Endothelial cell of umbilical vein (primary cell): ENCODE data around the gene NRF1. TPM values are rescaled to one million over a fixed set of nuclear protein-coding genes. Genes with fewer than 3 reads are reported as not detected.
A peak's percentile ranks its signal among the peaks of the same experiment; 100 is the strongest.

Source experiments
- BruUV-seq: library from RNA; stranded (reverse); fragments of 400-500 nt; replicated peaks from 2 replicates; lab custom pipeline; 2021; lab: Mats Ljungman, UMichigan
- CTCF ChIA-PET: fragments of 300-600, 350-600 bp; sonication (Branson Sonifier 250); formaldehyde crosslinking; loops from one replicate; lab custom pipeline; 2021; ENCODE audit warnings: antibody characterized with exemption, inconsistent platforms; lab: Charles Lee
- POLR2A ChIA-PET: fragments of 300-600, 350-600 bp; sonication (Branson Sonifier 250); formaldehyde crosslinking; loops from one replicate; lab custom pipeline; 2021; ENCODE audit warnings: antibody characterized with exemption, inconsistent platforms; lab: Charles Lee
- DNase-seq: peaks from one replicate; pipeline ENCODE4 v3.0.0-alpha.2; 2011; ENCODE audit warnings: low read depth, low spot score
- FAIRE-seq: peaks from 2 replicates; lab custom pipeline; 2011; peaks lifted over from hg19 to GRCh38; lab: Jason Lieb, UNC
- H2AFZ ChIP-seq: 2 replicates; pipeline ENCODE4 v1.6.0; 2012; ENCODE audit warnings: low read depth, low read length, control low read depth, inconsistent platforms
- H3K27ac ChIP-seq: 2 replicates; pipeline ENCODE4 v1.5.1; 2011; ENCODE audit warnings: low read depth, mild to moderate bottlenecking, control low read depth, low read length, moderate library complexity; ENCODE audit not compliant: insufficient read depth
- H3K27me3 ChIP-seq, 2 experiments: 2 replicates each; pipeline versions ENCODE4 v1.6.0 to v1.6.1; 2011; ENCODE audit warnings: low read length in 2 of 2, mixed read lengths in 1 of 2; ENCODE audit not compliant: control insufficient read depth in 2 of 2, insufficient read depth in 2 of 2
- H3K36me3 ChIP-seq, 2 experiments: 2 replicates in 1 of 2; 3 replicates in 1 of 2; pipeline ENCODE4 v1.5.1; 2011; ENCODE audit warnings: low read length in 2 of 2, mild to moderate bottlenecking in 1 of 2, moderate library complexity in 1 of 2; ENCODE audit not compliant: control insufficient read depth in 2 of 2, insufficient read depth in 2 of 2; ENCODE audit errors: extremely low read depth in 1 of 2
- H3K4me1 ChIP-seq: 3 replicates; pipeline ENCODE4 v1.5.1; 2011; ENCODE audit warnings: mild to moderate bottlenecking, low read length; ENCODE audit not compliant: control insufficient read depth, insufficient read depth; ENCODE audit errors: extremely low read depth
- H3K4me2 ChIP-seq: 2 replicates; pipeline ENCODE4 v1.6.1; 2011; ENCODE audit warnings: low read length, control low read depth, mixed read lengths; ENCODE audit not compliant: insufficient read depth
- H3K4me3 ChIP-seq, 3 experiments: fragments of 200-600 bp in 1 of 3; sonication (generic), shearing (Covaris generic) in 1 of 3; replicated peaks in 1 of 3; 2 replicates each; pipeline ENCODE4 v1.5.1; 2011 to 2016; ENCODE audit warnings: control low read depth in 3 of 3, low read length in 3 of 3, mild to moderate bottlenecking in 2 of 3, inconsistent platforms in 1 of 3, low read depth in 1 of 3, moderate library complexity in 1 of 3; ENCODE audit not compliant: insufficient read depth in 1 of 3
- H3K79me2 ChIP-seq: 2 replicates; pipeline ENCODE4 v1.6.0; 2012; ENCODE audit warnings: low read length, inconsistent platforms; ENCODE audit not compliant: control insufficient read depth, insufficient read depth
- H3K9ac ChIP-seq: replicated peaks from 2 replicates; pipeline ENCODE3; 2011; ENCODE audit warnings: low read length, control low read depth; ENCODE audit not compliant: insufficient read depth; ENCODE audit errors: extremely low read depth
- H3K9me1 ChIP-seq: replicated peaks from 3 replicates; pipeline ENCODE4 v1.6.0; 2011; ENCODE audit warnings: mild to moderate bottlenecking, low read length; ENCODE audit not compliant: control insufficient read depth, insufficient read depth; ENCODE audit errors: extremely low read depth
- H3K9me3 ChIP-seq: replicated peaks from 2 replicates; pipeline ENCODE4 v1.5.1; 2012; ENCODE audit warnings: low read length, inconsistent platforms; ENCODE audit not compliant: control insufficient read depth, insufficient read depth
- H4K20me1 ChIP-seq: replicated peaks from 2 replicates; pipeline ENCODE3; 2011; ENCODE audit warnings: mild to moderate bottlenecking, low read length; ENCODE audit not compliant: control insufficient read depth, insufficient read depth; ENCODE audit errors: extremely low read depth
- CTCF ChIP-seq, 2 donors: IDR thresholded peaks; 1 replicate in 1 of 2; 2 replicates in 1 of 2; pipeline ENCODE4 v1.5.1; 2011; ENCODE audit warnings: low read length in 2 of 2, mild to moderate bottlenecking in 2 of 2, moderate library complexity in 2 of 2, control low read depth in 1 of 2, inconsistent platforms in 1 of 2, low read depth in 1 of 2; ENCODE audit not compliant: insufficient read depth in 1 of 2; ENCODE audit errors: extremely low read depth in 1 of 2
- EZH2 ChIP-seq: IDR thresholded peaks from 2 replicates; pipeline ENCODE4 v1.6.1; 2012; ENCODE audit warnings: borderline replicate concordance, low read depth, mild to moderate bottlenecking, moderate library complexity, low read length, inconsistent platforms; ENCODE audit not compliant: severe bottlenecking
- MAX ChIP-seq: IDR thresholded peaks from 2 replicates; pipeline ENCODE4 v1.6.1; 2011; ENCODE audit not compliant: insufficient read depth, insufficient read length
- MYC ChIP-seq: IDR thresholded peaks from one replicate; pipeline ENCODE4 v1.6.1; 2011; ENCODE audit warnings: mild to moderate bottlenecking, low read depth, low read length
- POLR2AphosphoS5 ChIP-seq: IDR thresholded peaks from 2 replicates; pipeline ENCODE4 v1.6.1; 2012; ENCODE audit warnings: low read depth, mild to moderate bottlenecking, control low read depth, low read length, moderate library complexity; ENCODE audit not compliant: insufficient read depth
- dilution Hi-C: fragments of 300-500 bp; cut with MboI; formaldehyde crosslinking; loops from one replicate; pipeline ENCODE4 v1.15.0; 2019; ENCODE audit warnings: low sequenced_read_pairs; ENCODE audit not compliant: extremely low pct_ligation_motif_present
- intact Hi-C: fragments of 100-400 bp; cut with micrococcal nuclease; formaldehyde crosslinking; loops from one replicate; pipeline ENCODE4 v1.10.0; 2022
- polyA plus RNA-seq, 4 experiments: library from polyadenylated mRNA; depleted of rRNA in 3 of 4; stranded (reverse) in 3 of 4; unstranded in 1 of 4; fragments of >200 nt; gene quantifications; 2 replicates each; pipeline versions ENCODE4 v1.2.1 to v1.2.3, GENCODE V29; 2011 to 2012; ENCODE audit warnings: missing spikeins in 1 of 4
- total RNA-seq: library from RNA; stranded (reverse); gene quantifications from 2 replicates; pipeline ENCODE4 v1.2.3, GENCODE V29; 2021

Gene NRF1
- total and polyA plus RNA-seq, 2 donors (not counting 3 experiments of a cell fraction or from before 2014, with no cell fraction given), result 14.6 to 20.3 TPM

- Histone ChIP-seq H3K36me3 (no peaks in the 10 kb centered on the region), H3K4me1 (no peaks in the 10 kb centered on the region), H3K79me2 (no peaks in the 10 kb centered on the region), H3K27ac (no peak overlapping the region), H2AFZ (no peak overlapping the region), H3K27me3 (peaks cover 72 to 78% of the 10 kb centered on the region in 2 experiments), H3K4me3 (no peak overlapping the region), H3K9me1 (no peaks in the 10 kb centered on the region), H3K9ac (no peak overlapping the region), H4K20me1 (no peaks in the 10 kb centered on the region), H3K9me3 (no peaks in the 10 kb centered on the region), H3K4me2 (no peak overlapping the region)
- no peak for TF ChIP-seq CTCF (IDR thresholded peaks at IDR 0.05; ENCODE audit: extremely low read depth in 1 of 2, insufficient read depth in 1 of 2, low read depth in 1 of 2, low read length in 2 of 2)
- TF ChIP-seq MYC, result no peak
- no peak for TF ChIP-seq MAX
- TF ChIP-seq EZH2, result peak; percentile 93
- TF ChIP-seq POLR2AphosphoS5, result no peak
- DNase-seq (no peak), FAIRE-seq (no peak)
- no TSS peak for BruUV-seq
- ChIA-PET CTCF (no interaction called here), POLR2A (interaction anchor here (0.8 kb wide), 1 partner anchor 488 kb away, joined by 3 read pairs; no protein-coding TSS in a partner anchor)
- intact Hi-C loops (no loop called here), dilution Hi-C loops (no loop called here)
These were observed 173.5 kb downstream of the NRF1 start for GRCh38 chr7:129784783-129785684.
